RKO (cell line): Measurements from ENCODE around the gene NCF4.

Experiments used
- DNase-seq: peaks from one replicate; pipeline ENCODE4 v3.0.0-alpha.2; 2016; ENCODE audit warnings: low spot score

Gene NCF4

GRCh38 chr22:36922105-36922608 is 61.4 kb downstream of the NCF4 start:
- no peak for DNase-seq

- DNase-seq: no peak
These were observed 61.9 kb downstream of the NCF4 start for GRCh38 chr22:36922711-36923110.

GRCh38 chr22:36923131-36923788 is 62.5 kb downstream of the NCF4 start:
- DNase-seq: no peak

- no peak for DNase-seq
These were observed 63.4 kb downstream of the NCF4 start for GRCh38 chr22:36924151-36924698.

- DNase-seq: peak; percentile 53
These were observed 64.8 kb downstream of the NCF4 start for GRCh38 chr22:36925388-36926290.

- no peak for DNase-seq
These were observed 65.5 kb downstream of the NCF4 start for GRCh38 chr22:36926309-36926708.

- DNase-seq: no peak
These were observed 66.1 kb downstream of the NCF4 start for GRCh38 chr22:36926721-36927435.
